Small intestine (tissue), 7 donors: Measurements from ENCODE around the gene ALDH3A1. TPM values are rescaled to one million over a fixed set of nuclear protein-coding genes. Genes with fewer than 3 reads are reported as not detected.

Experiments
- DNase-seq, 2 donors: peaks; one replicate each; pipeline versions ENCODE4 v3.0.0 to v3.0.0-alpha.2; 2013
- FAIRE-seq: peaks from 2 replicates; lab custom pipeline; 2012; peaks lifted over from hg19 to GRCh38; lab: Jason Lieb, UNC
- H3K27ac ChIP-seq, 3 donors: one replicate each; pipeline ENCODE4 v1.5.1; 2013; ENCODE audit warnings: low read length in 2 of 3, mild to moderate bottlenecking in 2 of 3, control low read depth in 1 of 3, inconsistent platforms in 1 of 3, low read depth in 1 of 3, moderate library complexity in 1 of 3
- H3K27me3 ChIP-seq, 3 donors: one replicate each; pipeline ENCODE4 v1.6.1; 2013; ENCODE audit warnings: low read length in 3 of 3, inconsistent platforms in 1 of 3; ENCODE audit not compliant: control insufficient read depth in 3 of 3, insufficient read depth in 3 of 3
- H3K36me3 ChIP-seq, 3 donors: one replicate each; pipeline ENCODE4 v1.6.1; 2013; ENCODE audit warnings: low read length in 3 of 3, inconsistent platforms in 1 of 3, low read depth in 1 of 3, mild to moderate bottlenecking in 1 of 3, moderate library complexity in 1 of 3; ENCODE audit not compliant: control insufficient read depth in 3 of 3, insufficient read depth in 2 of 3
- H3K4me1 ChIP-seq, 3 donors: one replicate each; pipeline ENCODE4 v1.6.1; 2013; ENCODE audit warnings: low read length in 2 of 3, inconsistent platforms in 1 of 3, low read depth in 1 of 3, mild to moderate bottlenecking in 1 of 3, moderate library complexity in 1 of 3; ENCODE audit not compliant: control insufficient read depth in 3 of 3, insufficient read depth in 2 of 3
- H3K4me3 ChIP-seq, 3 donors: one replicate each; pipeline ENCODE4 v1.5.1; 2013; ENCODE audit warnings: low read length in 3 of 3, control low read depth in 1 of 3, inconsistent platforms in 1 of 3, low read depth in 1 of 3, mild to moderate bottlenecking in 1 of 3, moderate library complexity in 1 of 3
- H3K9me3 ChIP-seq, 2 donors: one replicate each; pipeline ENCODE4 v1.6.1; 2013; ENCODE audit warnings: low read depth in 1 of 2, low read length in 1 of 2; ENCODE audit not compliant: control insufficient read depth in 2 of 2, insufficient read depth in 1 of 2
- WGBS, 3 donors: extraction: QIAGEN DNeasy Blood & Tissue Kit; methylation state at CpG; one replicate each; pipeline ENCODE4 v1.1.7; 2013; 5-methylcytosine and 5-hydroxymethylcytosine counted together
- polyA plus RNA-seq, 4 donors: library from polyadenylated mRNA; stranded (reverse) in 3 of 4; unstranded in 1 of 4; fragments of 200-250 nt in 3 of 4; fragments of 120-200 nt in 1 of 4; gene quantifications; one replicate each; pipeline versions ENCODE4 v1.2.1 to v1.2.3, GENCODE V29; 2013
- donor health status: healthy with polysubstance abuse.
- donor health status: control.
- donor health status: control.
- donor health status: Bipolar disorder and iron deficiency.
- donor health status: healthy.

ALDH3A1 gene
- polyA plus RNA-seq, 4 donors = 0.92 to 5.8 (median 3.1) TPM

GRCh38 chr17:19716108-19717030, 31.7 kb downstream of the ALDH3A1 start, which contains the start of gene SLC47A2:
Gene SLC47A2, minus strand, starts transcription at chr17:19716584. Its CDS starts 29 bp downstream, at chr17:19716555.
- Histone ChIP-seq H3K36me3 (no peaks in the 10 kb centered on the region), H3K9me3 (no peaks in the 10 kb centered on the region), H3K27ac (no peak within 1 kb of the TSS), H3K4me3 (no peak within 1 kb of the TSS), H3K27me3 (no peaks in the 10 kb centered on the region), H3K4me1 (peaks cover 4 to 41% (median 23%) of the 10 kb centered on the region in 3 donors)
- WGBS, 3 donors = 78 to 85% (median 83%) methylated on average over 13 of the region's 13 CpGs
- FAIRE-seq = no peak
- no peak for DNase-seq

GRCh38 chr17:19714542-19715411, 33.3 kb downstream of the ALDH3A1 start:
- no peak overlapping the region for H3K27ac ChIP-seq

GRCh38 chr17:19713901-19714361, 34.2 kb downstream of the ALDH3A1 start:
- Histone ChIP-seq H3K4me1 (peaks cover 4 to 17% (median 10%) of the 10 kb centered on the region in 3 donors), H3K27ac (no peak overlapping the region), H3K9me3 (no peaks in the 10 kb centered on the region), H3K36me3 (no peaks in the 10 kb centered on the region), H3K27me3 (no peaks in the 10 kb centered on the region), H3K4me3 (no peak overlapping the region)
- WGBS, 3 donors = 91 to 96% (median 92%) methylated on average over 23 to 28 of the region's 28 CpGs
- no peak for DNase-seq
- no peak for FAIRE-seq

More at GRCh38 chr17:19714542-19715411, 33.3 kb downstream of the ALDH3A1 start:
- no peaks in the 10 kb centered on the region for H3K9me3 ChIP-seq
- no peaks in the 10 kb centered on the region for H3K36me3 ChIP-seq
- 65 to 87% (median 74%) methylated on average over 24 to 27 of the region's 27 CpGs for WGBS, 3 donors
- FAIRE-seq (no peak), DNase-seq (peak; percentile 42 to 44)
- H3K4me3 ChIP-seq = no peak overlapping the region
- H3K4me1 ChIP-seq = peaks cover 4 to 25% (median 13%) of the 10 kb centered on the region in 3 donors
- no peaks in the 10 kb centered on the region for H3K27me3 ChIP-seq

- no peak overlapping the region for H3K4me3 ChIP-seq
- peaks cover 4 to 13% (median 7%) of the 10 kb centered on the region in 3 donors for H3K4me1 ChIP-seq
- H3K9me3 ChIP-seq = no peaks in the 10 kb centered on the region
- H3K27me3 ChIP-seq = no peaks in the 10 kb centered on the region
- no peak overlapping the region for H3K27ac ChIP-seq
- 86 to 92% (median 92%) methylated on average over 16 of the region's 16 CpGs for WGBS, 3 donors
- no peak for DNase-seq
- no peak for FAIRE-seq
- no peaks in the 10 kb centered on the region for H3K36me3 ChIP-seq
These were observed 34.6 kb downstream of the ALDH3A1 start for GRCh38 chr17:19713462-19713861.

- Histone ChIP-seq H3K9me3 (no peaks in the 10 kb centered on the region), H3K36me3 (no peaks in the 10 kb centered on the region), H3K4me3 (no peak overlapping the region), H3K4me1 (peaks cover 4% of the 10 kb centered on the region in 3 donors), H3K27me3 (no peaks in the 10 kb centered on the region), H3K27ac (no peak overlapping the region)
- WGBS, 3 donors = 86 to 92% (median 86%) methylated on average over 12 of the region's 12 CpGs
- DNase-seq = no peak
- FAIRE-seq = no peak
These were observed 35.6 kb downstream of the ALDH3A1 start for GRCh38 chr17:19712436-19713004.

GRCh38 chr17:19709841-19710240, 38.3 kb downstream of the ALDH3A1 start:
- H3K27me3 ChIP-seq = no peaks in the 10 kb centered on the region
- H3K9me3 ChIP-seq = no peaks in the 10 kb centered on the region
- H3K4me1 ChIP-seq = peaks cover 0 to 2% (median 0%) of the 10 kb centered on the region in 3 donors
- H3K4me3 ChIP-seq = no peak overlapping the region
- H3K27ac ChIP-seq = no peak overlapping the region
- H3K36me3 ChIP-seq = no peaks in the 10 kb centered on the region
- 80 to 87% (median 84%) methylated on average over 3 of the region's 3 CpGs for WGBS, 3 donors
- FAIRE-seq = no peak
- DNase-seq = no peak

GRCh38 chr17:19708431-19709175, 39.5 kb downstream of the ALDH3A1 start:
- no peak overlapping the region for H3K4me3 ChIP-seq
- H3K27ac ChIP-seq = no peak overlapping the region
- 91 to 94% (median 93%) methylated on average over 6 of the region's 6 CpGs for WGBS, 3 donors
- FAIRE-seq (no peak), DNase-seq (no peak)
- peaks cover 0 to 2% (median 0%) of the 10 kb centered on the region in 3 donors for H3K4me1 ChIP-seq
- no peaks in the 10 kb centered on the region for H3K27me3 ChIP-seq
- no peaks in the 10 kb centered on the region for H3K9me3 ChIP-seq
- no peaks in the 10 kb centered on the region for H3K36me3 ChIP-seq
